Muscle of leg (tissue), 11 donors: ENCODE data around the gene A4GNT. TPM values are rescaled to one million over a fixed set of nuclear protein-coding genes. Genes with fewer than 3 reads are reported as not detected.
"Not testable (repeated sequence)": the region's sequence is repeated elsewhere in the genome, so short reads cannot be mapped to it uniquely, and the experiment has no call there.

Source experiments
- DNase-seq: peaks from one replicate; pipeline ENCODE4 v3.0.0; 2013
- H3K27ac ChIP-seq: one replicate; pipeline ENCODE4 v1.5.1; 2013; ENCODE audit warnings: mild to moderate bottlenecking, low read length, control low read depth
- H3K27me3 ChIP-seq: one replicate; pipeline ENCODE4 v1.6.1; 2013; ENCODE audit warnings: low read length; ENCODE audit not compliant: control insufficient read depth, insufficient read depth
- H3K36me3 ChIP-seq: one replicate; pipeline ENCODE4 v1.6.1; 2013; ENCODE audit warnings: low read length; ENCODE audit not compliant: control insufficient read depth, insufficient read depth
- H3K4me1 ChIP-seq: one replicate; pipeline ENCODE4 v1.6.1; 2013; ENCODE audit warnings: low read length; ENCODE audit not compliant: control insufficient read depth, insufficient read depth
- H3K4me3 ChIP-seq: one replicate; pipeline ENCODE4 v1.5.1; 2013; ENCODE audit warnings: low read length, control low read depth
- H3K9me3 ChIP-seq: replicated peaks from 2 replicates; pipeline ENCODE4 v1.6.1; 2013; ENCODE audit warnings: low read depth, low read length; ENCODE audit not compliant: control insufficient read depth
- WGBS: methylation state at CpG from one replicate; pipeline ENCODE4 v1.1.5; 2013; ENCODE audit warnings: missing lambda C conversion rate; ENCODE audit not compliant: insufficient coverage; 5-methylcytosine and 5-hydroxymethylcytosine counted together
- polyA plus RNA-seq, 8 donors: library from polyadenylated mRNA; unstranded; fragments of 120-200 nt; gene quantifications; one replicate each; pipeline versions ENCODE4 v1.2.1 to v1.2.3, GENCODE V29; 2013; ENCODE audit warnings: inconsistent platforms in 1 of 8, low replicate concordance in 1 of 8; ENCODE audit not compliant: insufficient read length in 8 of 8, insufficient read depth in 1 of 8
- total RNA-seq: library from RNA; stranded (reverse); fragments of 120-200 nt; gene quantifications from one replicate; pipeline ENCODE4 v1.2.4, GENCODE V29; 2013

A4GNT gene
- total and polyA plus RNA-seq, 9 donors, result 0.08 to 0.09 TPM; not detected in 7

DNA sequence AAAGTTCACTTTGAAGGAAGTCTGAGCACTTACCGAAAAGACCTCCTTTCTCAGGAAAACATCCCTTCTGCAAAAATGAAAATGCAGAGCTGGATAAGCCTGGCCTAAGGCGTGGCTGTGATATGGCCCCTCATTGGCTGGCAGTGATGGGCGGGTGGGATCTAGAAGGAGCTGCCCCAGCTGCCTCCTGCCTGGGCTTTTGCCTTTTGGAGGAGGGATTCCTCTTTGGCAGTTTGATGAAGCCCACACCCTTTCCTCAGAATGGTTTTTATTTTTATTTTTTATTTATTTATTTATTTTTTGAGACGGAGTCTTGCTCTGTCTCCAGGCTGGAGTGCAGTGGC, 12.8 kb downstream of the A4GNT start:
- H3K27me3 ChIP-seq, result no peaks in the 10 kb centered on the region
- H3K36me3 ChIP-seq, result no peaks in the 10 kb centered on the region
- WGBS, result no CpG with 5 or more reads among the region's 4 CpGs
- DNase-seq, result no peak
- H3K4me1 ChIP-seq, result peaks cover 11% of the 10 kb centered on the region
- peaks cover 2% of the 10 kb centered on the region for H3K9me3 ChIP-seq
- no peak overlapping the region for H3K27ac ChIP-seq
- no peak overlapping the region for H3K4me3 ChIP-seq

DNA sequence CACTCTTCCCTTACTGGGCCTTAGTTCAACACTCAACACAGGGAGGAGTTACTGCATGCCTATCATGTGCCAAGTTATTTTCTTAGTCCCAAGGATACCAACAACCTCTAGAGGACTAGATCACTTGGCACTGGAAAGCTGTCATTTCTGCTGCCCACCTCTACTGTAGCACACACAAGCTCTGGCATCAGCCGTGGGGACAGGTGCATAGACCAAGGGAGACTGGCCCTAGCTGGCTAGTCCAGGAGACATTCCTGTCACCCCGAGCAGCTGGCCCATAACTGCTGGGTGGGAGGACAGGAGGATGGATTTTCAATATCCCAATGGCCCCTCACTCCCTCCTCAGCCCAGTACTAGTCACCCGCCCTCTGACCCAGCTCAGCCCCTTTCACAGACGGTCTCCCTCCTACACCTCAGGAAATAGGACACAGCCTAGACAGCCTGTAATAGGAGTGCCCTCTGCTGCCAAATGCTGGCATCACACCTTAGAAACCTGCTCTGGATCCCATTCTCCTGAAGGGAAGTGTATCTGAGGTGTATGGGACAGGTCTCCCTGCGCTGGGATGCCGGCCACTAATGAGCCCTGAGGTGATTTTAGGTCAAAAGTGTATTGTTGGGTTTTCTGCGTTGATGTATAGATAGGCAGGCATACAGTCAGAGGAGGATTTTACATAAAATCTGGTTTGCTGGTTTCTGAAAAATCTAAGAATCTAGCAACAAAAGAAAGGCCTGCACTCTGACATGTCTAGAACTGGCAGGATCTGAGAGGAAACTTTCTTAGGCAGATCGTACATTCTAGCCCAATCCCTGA, 13.4 kb downstream of the A4GNT start:
- Histone ChIP-seq H3K4me3 (no peak overlapping the region), H3K9me3 (peaks cover 2% of the 10 kb centered on the region), H3K27ac (no peak overlapping the region), H3K27me3 (no peaks in the 10 kb centered on the region), H3K4me1 (peaks cover 16% of the 10 kb centered on the region), H3K36me3 (no peaks in the 10 kb centered on the region)
- DNase-seq, result peak; percentile 77
- WGBS, result 32% methylated on average over 6 of the region's 8 CpGs

DNA sequence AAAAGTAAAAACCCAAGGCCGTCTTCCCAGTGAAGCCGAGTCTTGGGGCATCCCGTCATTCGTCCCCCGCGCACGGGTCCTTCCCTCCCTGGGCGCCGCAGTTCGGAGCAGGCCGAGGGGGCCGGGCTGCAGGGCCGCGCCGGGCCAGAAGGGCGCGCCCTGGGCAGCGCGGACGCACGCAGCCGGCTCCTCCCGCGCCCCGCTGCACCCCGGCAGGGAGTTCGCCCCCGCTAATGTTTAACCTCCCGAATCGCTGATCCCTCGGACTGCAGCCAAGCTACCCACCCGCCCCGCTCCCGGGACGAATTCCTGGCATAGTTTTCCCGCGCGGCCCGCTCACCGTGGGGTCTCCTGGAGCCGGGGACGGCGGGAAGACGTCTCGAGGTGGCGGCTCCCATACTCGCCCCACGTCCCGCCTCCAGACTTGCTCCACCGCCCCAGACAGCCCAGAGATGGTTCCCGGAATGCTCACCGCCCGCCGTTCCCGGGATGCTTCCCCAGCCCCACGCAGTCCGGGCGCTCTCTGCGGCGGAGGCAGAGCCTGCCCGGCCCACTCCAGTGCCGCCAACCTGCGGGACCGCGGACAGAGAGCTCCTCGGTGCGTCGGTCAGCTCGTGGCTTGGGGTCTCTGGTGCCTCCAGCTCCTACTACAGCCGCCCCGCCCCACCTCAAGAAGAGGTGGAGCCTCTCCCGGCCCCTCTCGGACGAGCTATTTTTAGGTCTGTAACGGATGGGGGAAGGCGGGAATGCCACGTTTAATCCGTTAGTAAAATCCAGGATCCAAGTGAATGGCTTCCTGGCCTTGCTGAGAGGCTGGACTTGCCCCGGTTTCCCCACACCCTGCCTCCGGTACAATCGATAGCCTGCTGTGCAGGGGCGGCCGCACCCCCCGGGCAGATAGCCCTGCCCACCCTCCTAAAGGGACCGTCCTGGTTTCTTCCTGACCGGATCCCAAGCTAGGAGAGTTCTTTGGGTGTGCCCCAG, 16.9 kb downstream of the A4GNT start, which contains the start of gene DZIP1L:
DZIP1L (minus strand) TSS at position 621 of the 984 bp plus-strand sequence. CDS start 11,637 bp downstream, outside the sequence.
- DNase-seq, result peak; percentile 92

DNA sequence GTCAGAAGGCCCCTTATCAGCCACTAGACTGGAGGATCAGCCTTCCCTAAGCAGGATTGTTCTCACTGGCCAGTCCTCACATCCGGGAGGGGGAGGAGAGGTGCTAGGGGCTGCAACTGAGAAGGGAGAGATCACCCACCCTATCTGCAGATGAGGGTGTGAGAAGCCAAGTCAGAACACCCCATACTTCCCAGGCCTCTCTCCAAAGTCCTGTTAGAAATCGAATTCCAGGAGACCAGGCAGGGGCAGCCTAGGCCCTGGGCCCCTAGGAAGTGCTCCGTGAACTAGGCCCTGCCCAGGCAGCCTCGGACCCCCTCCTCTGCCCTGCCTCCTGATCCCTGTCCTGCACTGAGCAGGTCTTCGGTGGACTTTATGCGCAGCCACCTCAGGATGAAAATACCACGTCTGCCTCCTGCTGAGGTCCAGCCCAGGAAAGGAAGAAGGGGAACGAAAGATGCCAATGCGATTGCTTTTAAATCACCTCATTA, 17.7 kb downstream of the A4GNT start:
- peaks cover 16% of the 10 kb centered on the region for H3K4me1 ChIP-seq
- H3K36me3 ChIP-seq, result peaks cover 10% of the 10 kb centered on the region
- peak overlapping the region; percentile 74 for H3K4me3 ChIP-seq
- WGBS, result 4% methylated on average over 4 of the region's 9 CpGs
- peak overlapping the region; percentile 93 for H3K27ac ChIP-seq
- H3K27me3 ChIP-seq, result no peaks in the 10 kb centered on the region
- peak; percentile 55 for DNase-seq
- no peaks in the 10 kb centered on the region for H3K9me3 ChIP-seq

More for the DNA sequence above, 16.9 kb downstream of the A4GNT start, which contains the start of gene DZIP1L:
- peak within 1 kb of the TSS; percentile 74 for H3K4me3 ChIP-seq
- peak within 1 kb of the TSS; percentile 93 for H3K27ac ChIP-seq
- peaks cover 16% of the 10 kb centered on the region for H3K4me1 ChIP-seq
- H3K9me3 ChIP-seq, result no peaks in the 10 kb centered on the region
- peaks cover 10% of the 10 kb centered on the region for H3K36me3 ChIP-seq
- H3K27me3 ChIP-seq, result no peaks in the 10 kb centered on the region
- 0% methylated on average over 78 of the region's 86 CpGs for WGBS

DNA sequence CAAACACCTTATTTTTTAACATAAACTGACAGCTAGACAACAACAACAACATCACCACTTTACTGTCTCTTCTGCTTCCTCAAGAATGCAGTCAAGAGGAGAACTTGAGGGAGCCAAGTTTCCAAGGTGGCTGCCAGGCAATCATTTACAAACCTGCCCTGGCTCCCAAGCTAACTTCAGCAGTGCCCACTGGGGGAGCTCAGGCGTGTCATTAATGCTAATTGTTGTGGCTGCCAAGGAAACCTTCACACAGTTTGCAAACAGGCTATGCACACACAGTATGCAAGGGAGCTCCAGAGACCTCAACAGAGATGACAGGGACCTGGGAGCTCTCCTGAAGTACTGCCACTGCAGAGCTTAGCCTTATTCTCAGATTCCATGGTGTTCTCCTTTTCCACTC, 18.9 kb downstream of the A4GNT start:
- Histone ChIP-seq H3K27me3 (no peaks in the 10 kb centered on the region), H3K27ac (no peak overlapping the region), H3K9me3 (no peaks in the 10 kb centered on the region), H3K4me3 (no peak overlapping the region), H3K4me1 (peaks cover 9% of the 10 kb centered on the region), H3K36me3 (peaks cover 10% of the 10 kb centered on the region)
- DNase-seq, result no peak
- WGBS, result no CpG with 5 or more reads among the region's 1 CpG

DNA sequence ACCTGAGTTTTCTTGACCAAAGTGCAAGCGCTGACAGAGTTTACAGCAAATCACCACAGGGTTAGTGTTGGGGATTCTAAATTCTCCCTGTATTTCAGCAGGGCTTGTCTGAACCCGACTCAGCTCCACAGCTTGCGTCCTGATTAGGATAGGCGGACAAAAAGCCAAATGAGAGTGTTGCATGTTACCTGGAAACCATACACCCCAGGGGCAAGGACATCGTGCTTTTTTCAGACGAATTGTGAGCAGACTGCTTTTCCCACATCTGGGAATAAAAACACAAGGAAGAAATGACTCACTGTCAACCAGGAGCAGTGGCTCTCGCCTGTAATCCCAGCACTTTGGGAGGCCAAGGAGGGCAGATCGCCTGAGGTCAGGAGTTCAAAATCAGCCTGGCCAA, 19.8 kb downstream of the A4GNT start:
- H3K36me3 ChIP-seq, result peaks cover 10% of the 10 kb centered on the region
- H3K9me3 ChIP-seq, result no peaks in the 10 kb centered on the region
- 53% methylated on average over 4 of the region's 8 CpGs for WGBS
- no peak overlapping the region for H3K27ac ChIP-seq
- H3K27me3 ChIP-seq, result no peaks in the 10 kb centered on the region
- DNase-seq, result no peak
- H3K4me1 ChIP-seq, result peaks cover 9% of the 10 kb centered on the region
- no peak overlapping the region for H3K4me3 ChIP-seq

DNA sequence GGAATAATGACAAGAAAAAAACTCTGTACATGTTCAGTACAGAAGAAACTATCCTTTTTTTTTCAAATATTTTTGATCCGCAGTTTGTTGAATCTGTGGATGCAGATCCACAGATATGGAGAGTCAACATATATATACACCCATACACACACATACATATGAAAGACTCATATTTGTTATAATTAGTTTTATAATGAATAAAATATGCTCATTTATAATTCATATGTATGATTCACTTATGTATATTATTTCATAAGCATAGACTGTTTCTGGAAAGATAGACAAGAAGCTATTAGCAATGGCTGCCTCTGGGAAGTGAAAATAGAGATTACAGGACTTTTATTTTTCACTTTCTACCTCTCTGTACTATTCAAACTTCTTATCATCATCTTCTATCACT, 26.6 kb downstream of the A4GNT start:
- Histone ChIP-seq H3K36me3 (peaks cover 9% of the 10 kb centered on the region), H3K9me3 (no peaks in the 10 kb centered on the region), H3K4me3 (no peak overlapping the region), H3K27ac (no peak overlapping the region), H3K4me1 (no peaks in the 10 kb centered on the region), H3K27me3 (no peaks in the 10 kb centered on the region)
- no peak for DNase-seq
- WGBS, result no CpG with 5 or more reads among the region's 1 CpG

DNA sequence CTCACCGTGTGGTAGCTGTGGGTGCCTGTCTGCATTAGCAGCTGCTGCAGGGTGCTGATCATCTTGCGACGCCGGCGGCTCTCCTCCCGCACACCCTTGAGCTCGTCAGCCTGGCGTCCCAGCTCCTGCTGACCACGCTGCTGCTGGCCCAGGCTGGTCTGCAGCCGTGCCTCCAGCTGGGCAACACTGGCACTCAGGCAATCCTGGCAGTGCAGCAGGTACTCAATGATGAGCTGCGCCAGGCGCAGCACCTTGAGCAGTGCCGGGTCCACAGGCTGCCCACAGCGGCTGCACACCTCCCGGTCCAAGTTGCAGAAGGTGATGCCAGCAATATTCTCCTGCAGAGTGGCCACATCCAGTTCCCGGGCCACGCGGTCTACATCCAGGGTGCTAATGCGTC, 28.7 kb downstream of the A4GNT start:
- Histone ChIP-seq H3K4me1 (no peaks in the 10 kb centered on the region), H3K27ac (no peak overlapping the region), H3K27me3 (no peaks in the 10 kb centered on the region), H3K4me3 (no peak overlapping the region), H3K36me3 (peaks cover 11% of the 10 kb centered on the region), H3K9me3 (no peaks in the 10 kb centered on the region)
- 96% methylated on average over 18 of the region's 19 CpGs for WGBS
- no peak for DNase-seq

DNA sequence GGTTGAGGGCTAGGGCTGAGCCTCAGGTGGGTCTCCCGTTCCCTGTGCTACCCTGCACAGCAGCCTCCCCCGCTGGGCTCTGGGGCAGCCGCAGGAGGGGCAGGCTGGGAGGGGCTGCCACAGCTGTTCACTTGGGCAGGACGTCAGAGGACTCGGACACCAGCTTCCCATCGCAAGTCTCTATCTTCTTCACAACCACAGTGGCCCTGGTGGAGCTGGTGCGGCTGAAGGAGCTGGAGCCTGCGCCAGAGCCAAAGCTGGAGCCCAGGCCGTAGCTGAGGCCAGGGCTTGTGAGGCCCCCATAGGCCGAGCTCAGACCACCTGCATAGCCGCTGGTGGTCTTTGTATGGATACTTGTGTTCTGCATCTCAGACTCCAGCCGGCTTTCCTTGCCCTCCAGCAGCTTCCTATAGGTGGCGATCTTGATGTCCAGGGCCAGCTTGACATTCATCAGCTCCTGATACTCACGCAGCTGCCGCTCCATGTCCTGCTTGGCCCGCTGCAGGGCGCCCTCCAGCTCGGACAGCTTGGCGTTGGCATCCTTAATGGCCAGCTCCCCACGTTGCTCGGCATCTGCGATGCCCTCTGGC, 30.7 kb downstream of the A4GNT start:
- not testable (repeated sequence) for H3K9me3 ChIP-seq, H3K4me1 ChIP-seq, H3K27me3 ChIP-seq, H3K4me3 ChIP-seq, H3K27ac ChIP-seq, DNase-seq
- H3K36me3 ChIP-seq, result peaks cover 13% of the 10 kb centered on the region
- 73% methylated on average over 17 of the region's 22 CpGs for WGBS

DNA sequence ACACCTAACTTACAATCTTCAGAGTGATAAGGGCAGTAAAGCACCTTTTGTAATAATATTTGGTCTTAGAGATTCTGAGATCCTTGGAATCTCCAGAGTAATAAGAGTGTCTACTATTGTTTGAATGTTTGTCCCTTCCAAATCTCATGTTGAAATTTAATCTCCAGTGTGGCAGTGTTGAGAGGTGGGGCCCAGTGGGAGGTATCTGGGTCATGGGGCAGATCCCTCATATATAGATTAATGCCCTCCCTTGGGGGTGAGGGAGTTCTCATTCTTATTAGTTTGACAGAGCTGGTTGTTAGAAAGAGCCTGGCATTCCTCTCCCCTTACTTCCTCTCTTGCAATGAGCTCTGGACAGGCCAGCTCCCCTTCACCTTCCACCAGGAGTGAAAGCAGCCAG, 32.8 kb downstream of the A4GNT start:
- Histone ChIP-seq H3K27ac (no peak overlapping the region), H3K27me3 (no peaks in the 10 kb centered on the region), H3K9me3 (no peaks in the 10 kb centered on the region), H3K36me3 (peaks cover 14% of the 10 kb centered on the region), H3K4me1 (no peaks in the 10 kb centered on the region), H3K4me3 (no peak overlapping the region)
- DNase-seq, result no peak
